OCI-LY3 (cell line): ENCODE data around the gene CTDSPL2.

Experiments used
- H2AFZ ChIP-seq: fragments of 200-600, 300-600 bp; shearing (Covaris generic); 2 replicates; pipeline ENCODE4 v1.6.0; 2014; ENCODE audit warnings: antibody characterized with exemption, low read depth, low read length
- H3K27ac ChIP-seq: fragments of 200-600, 300-600 bp; sonication (generic); 2 replicates; pipeline ENCODE4 v1.5.1; 2014; ENCODE audit warnings: mild to moderate bottlenecking, low read length, moderate library complexity, mixed read lengths
- H3K27me3 ChIP-seq: fragments of 200-600, 300-600 bp; sonication (generic); 2 replicates; pipeline ENCODE4 v1.6.1; 2014; ENCODE audit warnings: low read depth, low read length, mixed read lengths
- H3K36me3 ChIP-seq: fragments of 200-600, 300-600 bp; sonication (generic); replicated peaks from 2 replicates; pipeline ENCODE3; 2014; ENCODE audit warnings: low read depth, low read length, mixed read lengths
- H3K4me1 ChIP-seq: fragments of 300-600, 200-600 bp; sonication (generic); 2 replicates; pipeline ENCODE4 v1.6.1; 2014; ENCODE audit warnings: low read length, mixed read lengths
- H3K4me2 ChIP-seq: fragments of 200-600, 300-600 bp; sonication (generic); 2 replicates; pipeline ENCODE4 v1.6.1; 2014; ENCODE audit warnings: low read length, mixed read lengths
- H3K4me3 ChIP-seq: fragments of 300-600, 200-600 bp; sonication (generic); 2 replicates; pipeline ENCODE4 v1.5.1; 2014; ENCODE audit warnings: antibody characterized with exemption, mild to moderate bottlenecking, low read length, moderate library complexity
- H3K79me2 ChIP-seq: fragments of 300-600, 200-600 bp; shearing (Covaris generic); 2 replicates; pipeline ENCODE4 v1.6.1; 2014; ENCODE audit warnings: mild to moderate bottlenecking, low read length, mixed read lengths
- H3K9ac ChIP-seq: fragments of 300-600, 200-600 bp; shearing (Covaris generic); 2 replicates; pipeline ENCODE4 v1.6.0; 2014; ENCODE audit warnings: mild to moderate bottlenecking, low read length, moderate library complexity
- H3K9me3 ChIP-seq: fragments of 200-600, 300-600 bp; shearing (Covaris generic); 2 replicates; pipeline ENCODE4 v1.6.1; 2014; ENCODE audit warnings: low read length, mixed read lengths; ENCODE audit not compliant: insufficient read depth
- H4K20me1 ChIP-seq: fragments of 200-600, 300-600 bp; sonication (generic); 2 replicates; pipeline ENCODE4 v1.6.1; 2016; ENCODE audit warnings: low read length, mixed read lengths; ENCODE audit not compliant: insufficient read depth
- EZH2phosphoT487 ChIP-seq: fragments of 200-600 bp; shearing (Covaris generic); IDR thresholded peaks from 2 replicates; pipeline ENCODE4 v1.6.1; 2018; ENCODE audit warnings: antibody characterized with exemption, mixed run types, low read depth
- TF ChIP-seq, protein P1 (sequence below): fragments of 200-600, 300-600 bp; sonication (generic); IDR thresholded peaks from 2 replicates; pipeline ENCODE4 v1.5.1; 2014; ENCODE audit warnings: antibody characterized with exemption, low read length, low read depth

Gene CTDSPL2

DNA sequence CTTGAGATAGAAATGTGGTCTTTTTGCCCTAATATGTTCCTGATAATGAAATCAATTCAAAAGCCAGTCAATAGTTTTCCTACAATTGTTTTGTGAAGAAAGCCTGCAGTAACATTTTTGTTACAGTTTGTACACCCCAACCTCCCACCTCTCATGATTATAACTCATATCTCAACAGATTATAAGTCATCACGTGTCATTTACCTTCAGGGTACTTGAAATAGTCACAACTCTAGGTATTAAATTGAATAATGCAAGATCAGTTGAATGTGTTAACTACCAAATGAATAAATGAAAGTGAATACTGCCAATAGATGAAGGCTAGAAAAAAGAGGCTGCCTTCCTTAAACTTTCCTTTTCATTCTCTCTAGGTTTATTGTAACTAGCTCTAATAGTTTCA is 32.9 kb upstream of the CTDSPL2 start:
- no peak for TF ChIP-seq EZH2phosphoT487
- TF ChIP-seq, protein P1, sequence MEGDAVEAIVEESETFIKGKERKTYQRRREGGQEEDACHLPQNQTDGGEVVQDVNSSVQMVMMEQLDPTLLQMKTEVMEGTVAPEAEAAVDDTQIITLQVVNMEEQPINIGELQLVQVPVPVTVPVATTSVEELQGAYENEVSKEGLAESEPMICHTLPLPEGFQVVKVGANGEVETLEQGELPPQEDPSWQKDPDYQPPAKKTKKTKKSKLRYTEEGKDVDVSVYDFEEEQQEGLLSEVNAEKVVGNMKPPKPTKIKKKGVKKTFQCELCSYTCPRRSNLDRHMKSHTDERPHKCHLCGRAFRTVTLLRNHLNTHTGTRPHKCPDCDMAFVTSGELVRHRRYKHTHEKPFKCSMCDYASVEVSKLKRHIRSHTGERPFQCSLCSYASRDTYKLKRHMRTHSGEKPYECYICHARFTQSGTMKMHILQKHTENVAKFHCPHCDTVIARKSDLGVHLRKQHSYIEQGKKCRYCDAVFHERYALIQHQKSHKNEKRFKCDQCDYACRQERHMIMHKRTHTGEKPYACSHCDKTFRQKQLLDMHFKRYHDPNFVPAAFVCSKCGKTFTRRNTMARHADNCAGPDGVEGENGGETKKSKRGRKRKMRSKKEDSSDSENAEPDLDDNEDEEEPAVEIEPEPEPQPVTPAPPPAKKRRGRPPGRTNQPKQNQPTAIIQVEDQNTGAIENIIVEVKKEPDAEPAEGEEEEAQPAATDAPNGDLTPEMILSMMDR = no peak
- Histone ChIP-seq H2AFZ (no peak overlapping the region), H4K20me1 (no peaks in the 10 kb centered on the region), H3K4me3 (no peak overlapping the region), H3K4me2 (no peak overlapping the region), H3K27ac (no peak overlapping the region), H3K9me3 (no peaks in the 10 kb centered on the region), H3K27me3 (no peaks in the 10 kb centered on the region), H3K9ac (no peak overlapping the region), H3K79me2 (no peaks in the 10 kb centered on the region), H3K4me1 (no peaks in the 10 kb centered on the region), H3K36me3 (no peaks in the 10 kb centered on the region)

DNA sequence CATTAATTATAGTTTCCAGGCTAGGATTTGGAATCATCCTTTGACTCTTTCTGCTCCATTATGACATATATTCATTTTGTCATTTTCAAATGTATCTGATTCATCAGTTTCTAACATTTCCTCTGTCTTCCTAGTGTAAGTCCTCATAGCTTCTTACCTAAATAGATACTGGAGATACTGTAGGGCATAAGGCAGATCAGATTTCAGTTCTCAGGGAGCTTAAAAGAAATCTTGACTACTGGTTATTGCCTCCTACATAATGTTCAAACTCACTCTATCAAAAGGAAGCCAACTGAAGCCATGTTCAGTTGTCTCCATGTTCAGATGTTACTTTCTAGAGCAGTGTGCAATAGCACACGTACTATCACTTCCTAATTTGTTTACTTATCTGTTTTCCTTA is 29.6 kb upstream of the CTDSPL2 start:
- no peak overlapping the region for H3K9ac ChIP-seq
- no peak for TF ChIP-seq EZH2phosphoT487
- TF ChIP-seq, protein P1 = no peak
- H3K9me3 ChIP-seq = no peaks in the 10 kb centered on the region
- H2AFZ ChIP-seq = no peak overlapping the region
- H4K20me1 ChIP-seq = no peaks in the 10 kb centered on the region
- H3K27me3 ChIP-seq = no peaks in the 10 kb centered on the region
- no peak overlapping the region for H3K27ac ChIP-seq
- H3K4me2 ChIP-seq = no peak overlapping the region
- no peaks in the 10 kb centered on the region for H3K79me2 ChIP-seq
- no peak overlapping the region for H3K4me3 ChIP-seq
- H3K36me3 ChIP-seq = peaks cover 2% of the 10 kb centered on the region
- H3K4me1 ChIP-seq = no peaks in the 10 kb centered on the region

DNA sequence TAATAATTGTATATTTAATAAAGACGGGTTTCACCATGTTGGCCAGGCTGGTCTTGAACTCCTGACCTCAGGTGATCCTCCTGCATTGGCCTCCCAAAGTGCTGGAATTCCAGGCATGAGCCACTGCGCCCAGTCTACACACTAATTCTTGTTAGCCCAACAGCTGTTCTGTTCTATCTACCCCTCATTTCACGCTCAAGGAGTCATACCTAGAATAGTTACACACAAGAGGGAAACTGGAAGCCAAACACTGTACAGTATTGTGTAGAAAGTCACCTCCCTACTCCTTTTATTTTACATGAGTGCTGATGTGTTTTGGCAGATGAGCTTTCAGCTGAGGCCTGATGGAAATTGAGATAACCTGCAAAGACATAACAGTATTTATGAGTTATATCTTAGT is 13.4 kb upstream of the CTDSPL2 start:
- H3K79me2 ChIP-seq = no peaks in the 10 kb centered on the region
- no peak overlapping the region for H2AFZ ChIP-seq
- H3K4me3 ChIP-seq = no peak overlapping the region
- no peak overlapping the region for H3K27ac ChIP-seq
- no peaks in the 10 kb centered on the region for H4K20me1 ChIP-seq
- peaks cover 4% of the 10 kb centered on the region for H3K4me1 ChIP-seq
- H3K9ac ChIP-seq = no peak overlapping the region
- H3K36me3 ChIP-seq = no peaks in the 10 kb centered on the region
- no peak for TF ChIP-seq EZH2phosphoT487
- TF ChIP-seq, protein P1 = no peak
- H3K27me3 ChIP-seq = no peaks in the 10 kb centered on the region
- H3K4me2 ChIP-seq = no peak overlapping the region
- no peaks in the 10 kb centered on the region for H3K9me3 ChIP-seq

DNA sequence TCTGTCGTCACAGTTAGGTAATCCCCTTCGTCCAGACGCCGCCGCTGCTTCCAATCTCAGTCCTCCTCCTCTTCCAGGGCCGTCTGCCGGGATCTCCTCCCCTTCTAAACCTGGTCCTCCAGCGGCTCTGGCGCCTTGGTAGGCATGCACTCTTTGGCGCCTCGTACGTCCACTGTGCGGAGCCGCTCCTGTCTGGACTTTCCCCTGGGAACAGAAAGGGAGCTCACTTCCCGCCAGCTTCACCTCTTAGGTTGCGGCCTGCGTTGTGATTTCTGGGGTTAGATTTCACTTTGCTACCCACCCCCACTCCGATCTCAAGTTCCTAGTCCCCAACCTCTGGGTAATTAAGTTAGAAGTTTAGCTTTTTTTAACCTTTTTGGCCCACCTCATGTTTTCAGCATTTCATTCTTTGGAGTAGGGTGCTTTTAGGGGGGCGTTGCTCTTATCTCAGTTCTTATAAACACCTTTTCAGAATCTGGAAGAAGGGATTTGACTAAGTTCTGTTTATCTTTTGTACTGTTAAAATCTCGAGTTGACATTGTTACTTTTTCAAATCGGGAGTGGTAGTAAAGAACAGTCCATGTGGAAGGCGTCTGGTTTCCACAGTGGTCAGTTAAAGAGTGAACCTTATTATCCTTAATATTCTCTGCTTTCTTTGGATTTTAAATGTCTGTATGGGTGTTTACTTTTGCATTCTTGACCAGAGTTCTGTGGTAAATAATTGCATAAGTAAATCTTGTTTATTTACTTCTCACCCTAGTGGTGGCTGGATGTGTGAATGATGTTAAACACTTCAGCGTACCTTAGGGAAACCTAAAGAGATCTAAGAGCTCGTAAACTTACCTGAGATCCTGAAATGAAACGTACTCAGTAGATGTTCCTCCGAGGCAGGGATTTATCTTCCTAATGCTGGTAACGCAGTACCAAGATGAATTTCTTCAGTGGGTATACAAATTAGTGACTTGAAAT is 611 bp downstream of the CTDSPL2 start:
- Histone ChIP-seq H3K4me3 (peak overlapping the region; percentile 95), H3K36me3 (peaks cover 4% of the 10 kb centered on the region), H4K20me1 (peaks cover 31% of the 10 kb centered on the region), H3K4me1 (peaks cover 16% of the 10 kb centered on the region), H3K4me2 (peak overlapping the region; percentile 82), H2AFZ (peak overlapping the region; percentile 99), H3K79me2 (peaks cover 73% of the 10 kb centered on the region), H3K27me3 (no peaks in the 10 kb centered on the region), H3K9ac (peak overlapping the region; percentile 99), H3K9me3 (no peaks in the 10 kb centered on the region), H3K27ac (peak overlapping the region; percentile 94)
- TF ChIP-seq, protein P1 = no peak
- TF ChIP-seq EZH2phosphoT487 = no peak
